ENCODE measurements around the gene PSG5. TPM values are rescaled to one million over a fixed set of nuclear protein-coding genes. Genes with fewer than 3 reads are reported as not detected.
"Not testable (repeated sequence)": the region's sequence is repeated elsewhere in the genome, so short reads cannot be mapped to it uniquely, and the experiment has no call there.

PSG5 gene
- total RNA-seq: not detected
- polyA plus RNA-seq: 0.05 TPM
- long read RNA-seq, donor 1: 0 reads
- long read RNA-seq, donor 2: 0 reads
- long read RNA-seq, donor 3: 0 reads
- long read RNA-seq, donor 4: 0 reads
- long read RNA-seq, donor 5: 0 reads
- long read RNA-seq, donor 6: 0 reads
- long read RNA-seq, donor 7: 0 reads
- long read RNA-seq, donor 8: 0 reads
- long read RNA-seq, donor 9: 0 reads
- long read RNA-seq, donor 10: 0 reads

DNA sequence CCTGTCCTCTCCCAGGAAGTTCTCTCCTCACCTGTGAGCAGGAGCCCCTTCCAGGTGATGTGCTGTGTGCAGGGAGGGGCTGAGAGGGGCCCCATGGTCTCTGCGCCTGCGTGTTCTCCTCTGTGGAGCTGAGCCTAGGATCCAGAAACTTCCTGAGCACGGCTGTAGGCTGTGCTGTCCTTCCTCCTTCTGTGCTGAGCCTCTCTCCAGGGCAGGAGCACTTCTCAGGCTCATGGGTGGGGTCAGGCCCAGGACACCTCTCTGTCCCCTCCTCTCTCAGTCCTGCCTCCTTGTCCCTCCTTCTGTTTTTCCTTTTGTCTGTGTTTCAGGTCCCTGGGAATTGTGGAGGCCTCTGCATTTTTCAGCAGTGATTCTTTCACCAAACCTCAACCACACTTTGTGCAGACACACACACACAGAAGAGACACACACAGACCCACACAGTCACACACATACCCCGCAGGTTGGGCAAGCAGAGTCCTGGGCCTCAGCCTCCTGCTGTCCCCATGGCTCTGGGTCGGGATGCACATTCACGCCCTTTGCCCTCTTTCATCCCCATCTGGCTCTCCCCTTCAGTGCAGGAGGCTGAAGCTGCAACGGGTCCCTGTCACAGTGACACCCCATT is at the start of gene PSG5:
Gene PSG5 (minus strand): TSS at position 226 of the 625 bp plus-strand sequence. CDS start 131 bp downstream, at position 95.
- not testable (repeated sequence) for H3K36me3 ChIP-seq (ENCODE audit: control insufficient read depth in 2 of 2, insufficient read depth in 2 of 2, low read length in 1 of 2); DNase-seq (ENCODE audit: low read depth in 6 of 9, low spot score in 9 of 9); H3K27me3 ChIP-seq (ENCODE audit: control insufficient read depth in 2 of 2, insufficient read depth in 1 of 2, low read length in 1 of 2); H3K4me3 ChIP-seq (ENCODE audit: low read length in 2 of 2); H3K27ac ChIP-seq (ENCODE audit: low read depth in 1 of 2, low read length in 1 of 2); H3K9me3 ChIP-seq (ENCODE audit: control insufficient read depth in 2 of 2, insufficient read depth in 1 of 2, low read length in 1 of 2); H3K4me1 ChIP-seq (ENCODE audit: control insufficient read depth in 2 of 2, insufficient read depth in 2 of 2, low read length in 2 of 2)
- 80% methylated on average over 7 of the region's 7 CpGs for WGBS

- not testable (repeated sequence) for H3K27ac ChIP-seq (ENCODE audit: low read depth in 1 of 2, low read length in 1 of 2); H3K36me3 ChIP-seq (ENCODE audit: control insufficient read depth in 2 of 2, insufficient read depth in 2 of 2, low read length in 1 of 2); H3K4me1 ChIP-seq (ENCODE audit: control insufficient read depth in 2 of 2, insufficient read depth in 2 of 2, low read length in 2 of 2); H3K27me3 ChIP-seq (ENCODE audit: control insufficient read depth in 2 of 2, insufficient read depth in 1 of 2, low read length in 1 of 2); H3K4me3 ChIP-seq (ENCODE audit: low read length in 2 of 2); DNase-seq (ENCODE audit: low read depth in 6 of 9, low spot score in 9 of 9); H3K9me3 ChIP-seq (ENCODE audit: control insufficient read depth in 2 of 2, insufficient read depth in 1 of 2, low read length in 1 of 2)
- 89% methylated on average over 3 of the region's 3 CpGs for WGBS
Measured at GRCh38 chr19:43235686-43236085, 49.4 kb upstream of the PSG5 start.

GRCh38 chr19:43229315-43229714 is 43.0 kb upstream of the PSG5 start:
- Histone ChIP-seq H3K4me1 (ENCODE audit: control insufficient read depth in 2 of 2, insufficient read depth in 2 of 2, low read length in 2 of 2) (no peaks in the 10 kb centered on the region), H3K4me3 (ENCODE audit: low read length in 2 of 2) (no peak overlapping the region), H3K27ac (ENCODE audit: low read depth in 1 of 2, low read length in 1 of 2) (no peak overlapping the region), H3K36me3 (ENCODE audit: control insufficient read depth in 2 of 2, insufficient read depth in 2 of 2, low read length in 1 of 2) (no peaks in the 10 kb centered on the region), H3K27me3 (ENCODE audit: control insufficient read depth in 2 of 2, insufficient read depth in 1 of 2, low read length in 1 of 2) (no peaks in the 10 kb centered on the region), H3K9me3 (ENCODE audit: control insufficient read depth in 2 of 2, insufficient read depth in 1 of 2, low read length in 1 of 2) (no peaks in the 10 kb centered on the region)
- 80% methylated on average over 2 of the region's 2 CpGs for WGBS
- no peak for DNase-seq (ENCODE audit: low read depth in 6 of 9, low spot score in 9 of 9)

DNA sequence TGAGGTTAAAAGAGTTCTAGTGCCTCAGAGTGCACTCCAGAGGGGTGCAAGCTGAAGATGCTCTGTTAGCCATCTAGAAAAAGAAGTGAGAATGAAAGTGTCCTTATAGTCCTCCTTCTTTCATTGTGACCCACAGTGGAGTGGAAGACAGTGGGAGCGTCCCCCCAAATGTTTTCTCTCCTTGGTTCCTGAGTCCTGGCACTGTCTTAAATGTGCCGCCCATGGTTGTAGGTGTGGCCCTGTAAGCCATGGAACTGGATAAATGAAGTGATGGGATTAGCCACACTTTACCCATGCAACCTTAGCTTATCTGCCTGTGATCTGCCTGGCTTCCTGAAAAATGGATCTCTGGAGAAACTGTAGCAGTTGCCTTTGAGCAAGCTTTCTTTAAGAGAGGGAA is 42.4 kb upstream of the PSG5 start:
- peak in 2 of 9 donors; percentile 4 to 46 for DNase-seq (ENCODE audit: low read depth in 6 of 9, low spot score in 9 of 9)
- not testable (repeated sequence) for H3K9me3 ChIP-seq (ENCODE audit: control insufficient read depth in 2 of 2, insufficient read depth in 1 of 2, low read length in 1 of 2); H3K4me1 ChIP-seq (ENCODE audit: control insufficient read depth in 2 of 2, insufficient read depth in 2 of 2, low read length in 2 of 2); H3K4me3 ChIP-seq (ENCODE audit: low read length in 2 of 2); H3K36me3 ChIP-seq (ENCODE audit: control insufficient read depth in 2 of 2, insufficient read depth in 2 of 2, low read length in 1 of 2); H3K27me3 ChIP-seq (ENCODE audit: control insufficient read depth in 2 of 2, insufficient read depth in 1 of 2, low read length in 1 of 2); H3K27ac ChIP-seq (ENCODE audit: low read depth in 1 of 2, low read length in 1 of 2)
- WGBS: 79% methylated on average over 2 of the region's 2 CpGs

- H3K27me3 ChIP-seq (ENCODE audit: control insufficient read depth in 2 of 2, insufficient read depth in 1 of 2, low read length in 1 of 2); H3K36me3 ChIP-seq (ENCODE audit: control insufficient read depth in 2 of 2, insufficient read depth in 2 of 2, low read length in 1 of 2); H3K4me3 ChIP-seq (ENCODE audit: low read length in 2 of 2); H3K27ac ChIP-seq (ENCODE audit: low read depth in 1 of 2, low read length in 1 of 2); H3K4me1 ChIP-seq (ENCODE audit: control insufficient read depth in 2 of 2, insufficient read depth in 2 of 2, low read length in 2 of 2); DNase-seq (ENCODE audit: low read depth in 6 of 9, low spot score in 9 of 9); H3K9me3 ChIP-seq (ENCODE audit: control insufficient read depth in 2 of 2, insufficient read depth in 1 of 2, low read length in 1 of 2): not testable (repeated sequence)
- WGBS: 86% methylated on average over 1 of the region's 1 CpG
Measured at GRCh38 chr19:43226986-43227385, 40.6 kb upstream of the PSG5 start.

DNA sequence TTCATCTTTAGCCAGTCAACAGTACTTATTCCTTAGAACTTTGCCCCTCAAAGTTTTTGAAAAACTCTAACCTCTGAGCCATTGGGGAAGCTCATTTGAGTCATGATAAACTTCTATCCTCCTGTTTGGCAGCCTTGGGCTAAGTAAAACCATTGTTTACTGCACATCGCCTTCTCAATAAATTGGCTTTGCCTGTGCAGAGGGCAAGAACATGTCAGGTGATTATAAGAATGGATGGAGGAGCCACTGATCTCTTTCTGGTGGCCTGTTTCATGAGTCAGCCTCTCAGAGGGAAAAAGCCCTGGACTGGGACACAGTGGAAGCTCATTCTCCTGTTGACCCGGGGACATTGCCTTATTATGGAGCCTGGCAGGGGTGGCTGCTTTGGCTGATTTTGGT is 38.5 kb upstream of the PSG5 start:
- Histone ChIP-seq H3K36me3 (ENCODE audit: control insufficient read depth in 2 of 2, insufficient read depth in 2 of 2, low read length in 1 of 2) (no peaks in the 10 kb centered on the region), H3K4me1 (ENCODE audit: control insufficient read depth in 2 of 2, insufficient read depth in 2 of 2, low read length in 2 of 2) (no peaks in the 10 kb centered on the region), H3K9me3 (ENCODE audit: control insufficient read depth in 2 of 2, insufficient read depth in 1 of 2, low read length in 1 of 2) (no peaks in the 10 kb centered on the region), H3K27ac (ENCODE audit: low read depth in 1 of 2, low read length in 1 of 2) (no peak overlapping the region), H3K4me3 (ENCODE audit: low read length in 2 of 2) (no peak overlapping the region), H3K27me3 (ENCODE audit: control insufficient read depth in 2 of 2, insufficient read depth in 1 of 2, low read length in 1 of 2) (no peaks in the 10 kb centered on the region)
- no peak for DNase-seq (ENCODE audit: low read depth in 6 of 9, low spot score in 9 of 9)
- WGBS: 97% methylated on average over 2 of the region's 2 CpGs

DNA sequence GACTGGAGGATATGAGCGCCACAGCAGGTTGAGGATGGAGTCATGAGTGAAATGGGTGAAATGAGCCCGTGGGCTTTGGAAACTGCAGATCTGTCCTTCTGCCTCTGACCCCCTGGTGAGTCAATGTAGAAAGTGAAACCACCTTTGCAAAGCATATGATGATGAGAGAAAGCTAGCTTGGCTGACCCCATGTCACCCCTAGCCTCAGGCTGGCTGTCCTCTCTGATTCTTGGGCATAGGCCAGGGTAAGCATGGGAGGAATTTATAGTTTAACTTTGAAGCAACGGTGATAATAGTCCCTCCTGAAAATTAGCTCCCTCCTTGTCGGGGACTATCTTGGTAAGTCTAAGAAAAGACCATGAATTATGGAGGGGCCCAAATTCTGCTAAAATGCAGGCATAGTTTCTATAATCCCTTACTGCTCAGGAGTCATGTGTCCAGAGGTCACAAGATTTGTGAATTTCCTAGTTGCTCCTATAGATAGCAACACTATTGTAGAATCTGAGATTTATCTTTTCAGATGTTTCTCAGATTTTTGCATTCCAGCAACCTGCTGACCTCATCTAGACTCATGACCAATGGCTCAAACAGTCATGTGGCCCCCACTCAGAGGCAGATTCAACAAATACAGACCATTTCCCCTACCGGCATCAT is 38.0 kb upstream of the PSG5 start:
- H3K27me3 ChIP-seq (ENCODE audit: control insufficient read depth in 2 of 2, insufficient read depth in 1 of 2, low read length in 1 of 2); H3K36me3 ChIP-seq (ENCODE audit: control insufficient read depth in 2 of 2, insufficient read depth in 2 of 2, low read length in 1 of 2); H3K4me3 ChIP-seq (ENCODE audit: low read length in 2 of 2); H3K4me1 ChIP-seq (ENCODE audit: control insufficient read depth in 2 of 2, insufficient read depth in 2 of 2, low read length in 2 of 2); H3K9me3 ChIP-seq (ENCODE audit: control insufficient read depth in 2 of 2, insufficient read depth in 1 of 2, low read length in 1 of 2); H3K27ac ChIP-seq (ENCODE audit: low read depth in 1 of 2, low read length in 1 of 2); DNase-seq (ENCODE audit: low read depth in 6 of 9, low spot score in 9 of 9): not testable (repeated sequence)
- 90% methylated on average over 5 of the region's 5 CpGs for WGBS

DNA sequence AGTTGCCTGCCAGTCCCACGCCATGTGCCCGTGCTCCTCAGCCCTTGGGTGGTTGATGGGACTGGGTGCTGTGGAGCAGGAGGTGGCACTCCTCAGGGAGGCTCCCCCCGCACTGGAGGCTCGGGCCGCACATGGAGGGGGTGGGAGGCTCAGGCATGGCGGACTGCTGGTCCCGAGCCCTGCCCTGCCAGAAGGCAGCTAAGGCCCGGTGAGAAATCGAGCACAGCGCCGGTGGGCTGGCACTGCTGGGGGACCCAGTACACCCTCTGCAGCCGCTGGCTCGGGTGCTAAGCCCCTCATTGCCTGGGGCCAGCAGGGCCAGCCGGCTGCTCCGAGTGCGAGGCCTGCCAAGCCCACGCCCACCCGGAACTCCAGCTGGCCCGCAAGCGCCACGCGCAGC is 35.6 kb upstream of the PSG5 start:
- DNase-seq (ENCODE audit: low read depth in 6 of 9, low spot score in 9 of 9); H3K4me3 ChIP-seq (ENCODE audit: low read length in 2 of 2); H3K36me3 ChIP-seq (ENCODE audit: control insufficient read depth in 2 of 2, insufficient read depth in 2 of 2, low read length in 1 of 2); H3K9me3 ChIP-seq (ENCODE audit: control insufficient read depth in 2 of 2, insufficient read depth in 1 of 2, low read length in 1 of 2); H3K4me1 ChIP-seq (ENCODE audit: control insufficient read depth in 2 of 2, insufficient read depth in 2 of 2, low read length in 2 of 2); H3K27ac ChIP-seq (ENCODE audit: low read depth in 1 of 2, low read length in 1 of 2); H3K27me3 ChIP-seq (ENCODE audit: control insufficient read depth in 2 of 2, insufficient read depth in 1 of 2, low read length in 1 of 2): not testable (repeated sequence)
- WGBS: 96% methylated on average over 22 of the region's 22 CpGs

DNA sequence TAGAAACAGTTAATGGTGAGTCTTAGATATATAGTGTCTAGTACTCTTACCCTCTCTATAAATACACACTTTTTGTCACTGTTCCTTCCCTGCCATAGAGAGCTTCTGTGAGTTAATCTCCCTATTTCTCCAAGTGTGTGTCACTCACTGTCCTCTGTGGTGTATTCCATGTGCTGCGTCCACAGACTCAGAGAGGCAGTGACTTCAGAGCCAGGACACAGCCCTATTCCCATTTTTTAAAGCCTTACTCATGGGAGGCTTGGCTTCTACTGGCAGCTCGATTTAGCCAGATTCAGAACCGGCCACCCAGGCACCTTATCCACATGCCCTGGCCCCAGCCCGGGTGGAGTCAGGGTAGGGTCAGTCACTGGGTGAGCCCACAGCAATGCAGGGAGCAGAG is 32.8 kb upstream of the PSG5 start:
- H3K4me1 ChIP-seq (ENCODE audit: control insufficient read depth in 2 of 2, insufficient read depth in 2 of 2, low read length in 2 of 2); H3K9me3 ChIP-seq (ENCODE audit: control insufficient read depth in 2 of 2, insufficient read depth in 1 of 2, low read length in 1 of 2); H3K27me3 ChIP-seq (ENCODE audit: control insufficient read depth in 2 of 2, insufficient read depth in 1 of 2, low read length in 1 of 2); H3K4me3 ChIP-seq (ENCODE audit: low read length in 2 of 2); H3K36me3 ChIP-seq (ENCODE audit: control insufficient read depth in 2 of 2, insufficient read depth in 2 of 2, low read length in 1 of 2); DNase-seq (ENCODE audit: low read depth in 6 of 9, low spot score in 9 of 9); H3K27ac ChIP-seq (ENCODE audit: low read depth in 1 of 2, low read length in 1 of 2): not testable (repeated sequence)
- WGBS: 89% methylated on average over 4 of the region's 4 CpGs
